Activated naive CD4-positive, alpha-beta T cell treated with anti-CD3 and anti-CD28 coated beads, Interleukin-2, amount 50 U/mL, for 16 hours (primary cell): ENCODE results near the gene CYP1B1.
"Not testable (repeated sequence)": the region's sequence is repeated elsewhere in the genome, so short reads cannot be mapped to it uniquely, and the experiment has no call there.

Experiments used
- DNase-seq: peaks from one replicate; pipeline ENCODE4 v3.0.0-alpha.2; 2020

CYP1B1 gene

GRCh38 chr2:38075507-38076151 lies at the start of gene CYP1B1:
CYP1B1 (minus strand) TSS chr2:38076151; CDS start chr2:38075388, 763 bp downstream.
- no peak for DNase-seq

DNA sequence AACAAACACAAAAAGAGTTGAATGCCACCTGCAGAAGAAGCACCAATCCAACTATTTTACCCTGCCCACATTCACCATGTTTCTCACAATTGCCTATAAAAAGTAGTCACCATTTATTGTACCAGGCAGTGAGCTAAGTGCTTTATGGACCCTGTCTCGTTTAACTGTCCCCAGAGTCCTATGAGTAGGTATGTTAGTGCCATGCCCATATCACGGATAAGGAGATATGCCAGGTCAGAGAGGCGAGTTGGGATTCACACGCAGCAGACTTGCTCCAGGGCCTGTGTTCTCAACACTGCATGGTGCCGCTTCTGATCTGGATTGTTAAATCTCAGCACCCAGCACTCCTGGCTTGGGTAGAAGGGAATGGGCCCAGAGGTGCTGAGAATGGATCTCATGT lies 49.1 kb upstream of the CYP1B1 start:
- DNase-seq: no peak

GRCh38 chr2:38123911-38124310 lies 48.0 kb upstream of the CYP1B1 start:
- DNase-seq: no peak

DNA sequence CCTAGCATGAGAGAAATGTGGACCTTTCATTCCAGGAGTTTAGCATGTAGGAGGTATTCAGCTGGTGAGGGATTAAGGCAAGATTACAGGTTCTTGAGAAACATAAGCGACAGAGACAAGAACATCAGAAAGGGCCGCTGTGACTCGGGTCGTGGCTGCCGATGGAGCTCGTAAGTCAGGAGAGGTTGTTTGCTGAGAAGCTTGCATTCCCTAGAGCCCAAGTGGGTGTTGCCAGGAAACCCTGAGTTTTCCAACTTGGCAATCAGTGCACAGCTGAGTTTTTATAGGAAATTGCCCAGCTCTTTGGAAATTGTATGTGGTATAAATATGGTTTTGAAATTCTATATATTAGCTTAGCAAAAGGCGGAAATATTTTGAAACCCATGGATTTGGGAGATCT lies 46.4 kb upstream of the CYP1B1 start:
- DNase-seq: no peak

GRCh38 chr2:38121481-38121880 lies 45.5 kb upstream of the CYP1B1 start:
- no peak for DNase-seq

- no peak for DNase-seq
These were observed 44.9 kb upstream of the CYP1B1 start for GRCh38 chr2:38120829-38121228.

GRCh38 chr2:38120264-38120592 lies 44.3 kb upstream of the CYP1B1 start:
- no peak for DNase-seq

DNA sequence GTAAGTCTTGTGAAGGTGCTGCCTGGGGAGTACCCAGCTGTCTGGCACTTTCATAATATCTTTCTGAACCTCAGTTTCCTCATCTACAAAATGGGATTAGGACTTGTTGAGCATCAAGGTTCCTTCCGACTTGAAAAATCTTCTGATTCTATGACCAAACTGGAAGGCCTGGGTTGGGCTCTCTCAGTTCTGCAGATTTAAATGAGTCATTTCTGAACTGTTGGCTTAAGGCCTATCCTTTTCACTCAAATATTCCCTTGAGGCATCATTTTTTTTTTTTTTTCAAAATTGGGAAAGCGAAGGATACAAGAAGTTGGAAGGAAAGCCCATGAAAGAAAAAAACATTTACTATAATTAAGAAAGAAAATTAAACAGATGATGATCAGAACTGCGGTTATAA lies 40.8 kb upstream of the CYP1B1 start:
- DNase-seq: no peak

GRCh38 chr2:38115216-38116032 lies 39.5 kb upstream of the CYP1B1 start:
- peak; percentile 63 for DNase-seq

DNA sequence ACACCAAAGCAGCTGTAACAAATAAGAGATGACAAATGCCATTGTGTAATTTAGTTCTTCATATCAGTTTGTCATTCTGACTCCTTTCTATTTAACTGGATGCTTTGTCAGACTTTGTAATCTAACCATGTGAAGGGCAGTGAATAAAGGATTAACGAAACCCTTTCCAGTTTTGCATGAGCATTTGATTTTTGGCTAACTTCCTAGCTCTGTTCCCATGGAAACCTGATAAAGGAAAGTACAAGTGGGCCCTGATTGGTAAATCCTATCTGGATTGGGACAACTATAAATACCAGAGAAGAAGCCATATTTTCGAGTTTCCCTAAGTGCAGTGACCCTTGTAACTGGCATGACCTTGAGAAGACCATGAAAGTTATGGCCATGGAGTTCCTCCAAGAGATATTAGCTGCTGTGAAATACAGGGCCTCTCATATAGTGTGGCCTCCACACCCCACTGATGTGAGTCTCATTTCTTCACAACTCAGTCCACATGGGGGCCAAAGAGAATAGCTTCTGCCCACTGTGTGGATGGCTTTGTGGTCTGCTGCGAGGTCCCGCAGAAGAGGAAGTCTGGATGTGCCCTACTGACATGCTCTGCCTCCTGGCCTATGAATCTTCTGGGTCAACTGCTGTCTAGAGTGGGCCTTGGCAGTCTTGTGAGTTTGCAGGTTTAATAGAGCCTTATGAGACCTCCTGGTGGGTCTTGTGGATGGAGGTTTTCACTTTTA lies 38.2 kb upstream of the CYP1B1 start:
- no peak for DNase-seq

DNA sequence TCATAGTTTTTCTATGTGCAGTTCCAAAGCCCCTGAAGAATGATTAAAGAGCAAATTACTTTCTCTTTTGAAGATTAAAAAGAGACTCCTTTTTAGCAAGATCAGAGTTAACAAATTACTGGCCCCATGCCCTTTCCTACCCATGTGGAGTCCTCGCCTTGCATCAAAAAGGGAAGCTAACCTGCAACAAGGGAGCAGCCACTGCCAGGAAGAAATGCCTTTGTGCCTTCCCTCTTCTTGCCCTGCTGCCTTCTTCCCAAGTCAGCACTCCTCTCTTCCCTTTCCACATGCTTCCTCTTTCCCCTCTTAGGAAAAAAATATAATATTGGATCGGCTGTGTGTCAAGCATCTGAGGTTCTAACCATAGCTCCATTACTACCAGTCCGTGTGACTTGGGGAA lies 37.1 kb upstream of the CYP1B1 start:
- DNase-seq: no peak

- not testable (repeated sequence) for DNase-seq
These were observed 35.4 kb upstream of the CYP1B1 start for GRCh38 chr2:38111350-38111749.

- no peak for DNase-seq
These were observed 33.8 kb upstream of the CYP1B1 start for GRCh38 chr2:38109732-38110181.

DNA sequence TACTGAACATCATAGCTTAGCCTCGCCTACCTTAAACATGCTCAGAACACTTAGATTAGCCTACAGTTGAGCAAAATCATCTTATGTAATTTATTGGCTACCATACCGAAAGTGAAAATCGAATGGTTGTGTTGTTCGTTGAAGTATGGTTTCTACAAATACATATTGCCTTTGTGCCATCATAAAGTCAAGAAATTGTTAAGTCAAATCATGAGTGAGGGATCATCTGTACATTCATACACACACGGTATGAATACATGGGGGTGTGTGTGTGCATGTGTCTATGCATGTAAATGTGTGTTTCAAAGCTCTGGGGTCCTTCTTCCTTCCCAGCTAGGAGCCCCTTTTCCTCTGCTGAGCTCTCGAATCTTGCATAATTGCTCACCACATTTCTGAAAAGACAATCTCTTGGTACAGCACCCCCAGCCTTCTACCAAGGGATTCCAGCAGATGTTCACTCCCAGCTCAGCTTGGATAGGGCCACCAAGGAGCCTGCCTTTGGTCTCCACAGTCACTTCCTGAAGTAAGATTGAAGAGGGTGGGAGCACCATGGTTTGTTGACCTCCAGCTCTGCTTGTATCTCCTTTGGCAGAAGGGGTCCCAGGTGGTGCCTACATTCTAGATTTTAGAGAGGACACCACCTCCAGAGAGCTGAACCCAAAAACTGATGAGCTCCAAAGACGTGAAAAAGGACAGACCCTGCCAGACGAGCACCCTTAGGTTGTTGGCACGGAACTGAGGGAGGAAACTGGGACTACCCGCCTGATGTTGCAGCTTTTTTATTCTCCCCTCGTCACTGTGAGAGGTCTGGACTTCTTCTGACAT lies 33.2 kb upstream of the CYP1B1 start:
- DNase-seq: no peak

GRCh38 chr2:38107738-38108410 lies 31.9 kb upstream of the CYP1B1 start:
- no peak for DNase-seq

- no peak for DNase-seq
These were observed 30.6 kb upstream of the CYP1B1 start for GRCh38 chr2:38106405-38107094.

DNA sequence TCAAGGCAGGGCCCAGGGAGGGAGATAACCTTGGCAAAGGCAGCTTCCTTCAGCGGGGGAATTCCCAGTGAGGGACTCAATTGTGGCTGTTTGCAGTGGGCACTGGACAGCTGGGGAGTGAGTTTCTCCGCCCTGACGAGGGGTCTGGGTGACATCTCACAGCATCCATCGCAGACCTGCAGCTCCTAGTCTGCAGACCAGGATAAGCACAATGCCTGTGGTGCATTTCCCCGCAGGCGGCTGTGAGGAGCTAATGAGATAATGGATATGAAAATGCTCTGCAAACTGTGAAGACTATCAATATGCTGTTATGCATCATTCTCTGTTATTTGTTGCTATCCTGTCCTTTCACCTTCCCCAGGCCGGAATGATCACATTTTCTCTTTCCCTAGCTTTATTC lies 30.0 kb upstream of the CYP1B1 start:
- no peak for DNase-seq

DNA sequence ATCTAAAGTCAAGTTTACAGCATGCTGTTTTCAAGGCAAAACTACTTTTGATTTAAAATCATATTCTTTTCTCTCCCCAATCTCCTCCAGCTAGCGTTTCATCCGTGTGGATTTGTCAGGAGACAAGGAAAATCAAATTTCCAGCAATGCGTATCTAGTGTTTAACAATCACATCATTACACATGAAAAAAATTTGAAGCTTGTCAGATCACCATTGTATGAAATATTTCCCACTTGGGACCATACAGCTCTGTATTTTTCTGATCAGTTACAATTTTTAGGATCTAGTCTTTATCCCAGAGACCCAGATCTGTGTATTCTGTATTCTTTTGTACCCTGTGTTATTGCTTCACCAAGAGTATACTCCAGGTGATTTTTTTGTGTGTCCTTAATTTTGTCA lies 28.6 kb upstream of the CYP1B1 start:
- DNase-seq: no peak

DNA sequence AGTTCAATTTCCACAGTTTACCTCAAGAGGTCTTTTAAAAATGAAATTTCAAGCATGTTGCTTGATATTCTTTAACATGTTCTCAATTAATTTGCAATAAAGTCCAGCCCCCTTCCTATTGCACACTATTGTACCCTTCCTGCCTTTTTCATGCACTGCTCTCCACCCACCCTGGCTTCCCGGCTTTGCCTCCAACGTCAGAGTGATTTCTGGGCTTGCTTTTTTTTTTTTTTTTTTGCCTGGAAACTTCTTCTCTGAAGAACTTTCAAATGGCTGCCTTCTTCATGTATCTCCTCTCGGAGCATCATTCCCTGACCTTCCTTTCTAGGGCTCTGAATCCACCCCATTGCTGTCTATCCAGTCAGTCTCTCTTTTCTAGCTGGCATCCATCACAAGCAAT lies 24.4 kb upstream of the CYP1B1 start:
- DNase-seq: no peak

DNA sequence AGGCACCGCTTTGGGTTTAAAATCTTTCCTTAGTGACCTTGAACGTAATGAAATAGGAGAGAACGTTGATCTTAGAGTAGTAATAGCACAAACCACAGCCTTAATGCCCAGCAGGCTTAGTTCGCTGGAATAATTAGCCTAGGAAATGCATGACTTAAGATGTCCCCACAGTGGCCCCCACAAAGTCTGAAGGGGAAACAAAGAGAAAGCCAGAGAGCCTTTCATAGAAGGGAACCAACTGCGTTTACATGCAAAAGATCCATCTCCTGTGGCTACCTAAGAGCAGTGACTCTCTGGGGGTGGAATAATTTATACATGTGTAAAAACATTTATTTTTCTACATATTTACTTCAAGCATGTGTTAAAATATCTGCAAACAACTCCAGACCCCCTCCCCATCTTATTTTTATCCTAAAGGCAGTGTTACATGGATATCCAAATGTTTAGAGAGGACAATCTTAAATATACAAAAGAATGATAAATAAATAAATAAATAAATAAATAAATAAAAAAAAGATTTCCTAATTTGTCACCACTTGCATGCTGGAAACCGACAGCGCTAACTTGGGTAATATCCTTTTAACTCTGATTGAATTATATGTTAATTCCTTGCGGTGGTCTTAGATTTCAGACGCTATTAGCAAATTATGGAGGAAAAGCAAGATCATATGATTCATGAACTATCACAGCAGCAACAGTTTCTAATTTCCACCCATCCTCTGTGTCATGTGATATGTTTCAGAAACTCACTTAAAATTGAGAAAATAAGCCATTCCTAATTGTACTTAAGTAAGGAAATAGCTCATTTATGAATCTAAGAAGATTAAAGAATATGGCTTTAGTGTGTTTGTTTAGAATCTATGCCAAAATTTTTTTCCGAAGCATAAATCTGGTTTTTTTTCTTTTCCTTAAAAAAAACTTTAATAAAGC lies 23.4 kb upstream of the CYP1B1 start:
- no peak for DNase-seq
